GM18861 (cell line): ENCODE data around the gene CAMK2N1.
"Not testable (repeated sequence)": the region's sequence is repeated elsewhere in the genome, so short reads cannot be mapped to it uniquely, and the experiment has no call there.

ENCODE experiments used
- ATAC-seq: cut with Tn5 transposase; IDR thresholded peaks from one replicate; pipeline ENCODE4 v1.9.1; 2021; ENCODE audit not compliant: unreplicated experiment

Gene CAMK2N1

GRCh38 chr1:20485527-20486456 lies at the start of gene CAMK2N1:
TSS of gene CAMK2N1 (minus strand) at chr1:20486210. CDS start at chr1:20485379, 831 bp downstream.
- ATAC-seq: no peak

GRCh38 chr1:20534659-20535417 lies 48.8 kb upstream of the CAMK2N1 start:
- ATAC-seq: no peak

- no peak for ATAC-seq
These were observed 47.6 kb upstream of the CAMK2N1 start for GRCh38 chr1:20533635-20534034.

- no peak for ATAC-seq
These were observed 44.9 kb upstream of the CAMK2N1 start for GRCh38 chr1:20530901-20531300.

GRCh38 chr1:20530306-20530705 lies 44.3 kb upstream of the CAMK2N1 start:
- no peak for ATAC-seq

- no peak for ATAC-seq
These were observed 42.2 kb upstream of the CAMK2N1 start for GRCh38 chr1:20528221-20528620.

GRCh38 chr1:20526267-20526666 lies 40.3 kb upstream of the CAMK2N1 start:
- ATAC-seq: no peak

- no peak for ATAC-seq
These were observed 36.2 kb upstream of the CAMK2N1 start for GRCh38 chr1:20521960-20522861.

- not testable (repeated sequence) for ATAC-seq
These were observed 33.7 kb upstream of the CAMK2N1 start for GRCh38 chr1:20519609-20520262.

GRCh38 chr1:20511518-20512428 lies 25.8 kb upstream of the CAMK2N1 start:
- ATAC-seq: no peak

GRCh38 chr1:20508411-20508771 lies 22.4 kb upstream of the CAMK2N1 start:
- ATAC-seq: no peak

- ATAC-seq: peak; percentile 76
These were observed 21.8 kb upstream of the CAMK2N1 start, which contains the start of gene MUL1 for GRCh38 chr1:20507564-20508410. TSS of gene MUL1 (minus strand) at chr1:20508151. CDS start at chr1:20508024, 127 bp downstream.

- peak; percentile 11 for ATAC-seq
These were observed 21.2 kb upstream of the CAMK2N1 start for GRCh38 chr1:20507248-20507563.

- ATAC-seq: no peak
These were observed 19.5 kb upstream of the CAMK2N1 start for GRCh38 chr1:20505488-20505887.

GRCh38 chr1:20500716-20501115 lies 14.7 kb upstream of the CAMK2N1 start:
- ATAC-seq: no peak

- no peak for ATAC-seq
These were observed 13.7 kb upstream of the CAMK2N1 start for GRCh38 chr1:20499718-20500117.

GRCh38 chr1:20499105-20499504 lies 13.1 kb upstream of the CAMK2N1 start:
- ATAC-seq: no peak

- no peak for ATAC-seq
These were observed 12.1 kb upstream of the CAMK2N1 start for GRCh38 chr1:20498116-20498515.

GRCh38 chr1:20497506-20497905 lies 11.5 kb upstream of the CAMK2N1 start:
- ATAC-seq: no peak
